SU-DHL-6 (cell line): Measurements from ENCODE around the gene RRAS2.

ENCODE experiments used
- H2AFZ ChIP-seq: fragments of 200-600 bp; sonication (generic); 2 replicates; pipeline ENCODE4 v1.6.1; 2014; ENCODE audit warnings: low read depth, mild to moderate bottlenecking, moderate library complexity, mixed read lengths, antibody characterized with exemption, low read length; ENCODE audit not compliant: severe bottlenecking
- H3F3A ChIP-seq: fragments of 200-600 bp; shearing (Covaris generic); 2 replicates; pipeline ENCODE4 v1.6.0; 2016; ENCODE audit warnings: antibody characterized with exemption, mild to moderate bottlenecking; ENCODE audit not compliant: insufficient read depth
- H3K27ac ChIP-seq: fragments of 200-600 bp; sonication (generic); 2 replicates; pipeline ENCODE4 v1.5.1; 2016; ENCODE audit warnings: low read depth, mild to moderate bottlenecking, low read length, moderate library complexity, mixed read lengths
- H3K27me3 ChIP-seq: fragments of 200-600 bp; sonication (generic), shearing (Covaris generic); 2 replicates; pipeline ENCODE4 v1.6.0; 2014; ENCODE audit warnings: mild to moderate bottlenecking, low read length
- H3K36me3 ChIP-seq: fragments of 200-600 bp; sonication (generic); 2 replicates; pipeline ENCODE4 v1.6.1; 2014; ENCODE audit warnings: mild to moderate bottlenecking, low read length, mixed read lengths
- H3K4me2 ChIP-seq: fragments of 300-600, 200-600 bp; shearing (Covaris generic), sonication (generic); 2 replicates; pipeline ENCODE4 v1.6.0; 2014; ENCODE audit warnings: low read length, low read depth, mild to moderate bottlenecking; ENCODE audit not compliant: poor library complexity, severe bottlenecking
- H3K4me3 ChIP-seq: fragments of 200-600 bp; sonication (generic); 2 replicates; pipeline ENCODE4 v1.5.1; 2014; ENCODE audit warnings: antibody characterized with exemption, low read length, mild to moderate bottlenecking, mixed read lengths; ENCODE audit not compliant: insufficient read depth, poor library complexity, severe bottlenecking
- H3K79me2 ChIP-seq: fragments of 200-600 bp; sonication (generic); 2 replicates; pipeline ENCODE4 v1.6.1; 2014; ENCODE audit warnings: mild to moderate bottlenecking, low read length, moderate library complexity; ENCODE audit not compliant: insufficient read depth
- H3K9ac ChIP-seq: fragments of 200-600 bp; sonication (generic); 2 replicates; pipeline ENCODE4 v1.7.0; 2014; ENCODE audit warnings: mild to moderate bottlenecking, low read length
- H3K9me2 ChIP-seq: fragments of 200-600 bp; sonication (generic); replicated peaks from 2 replicates; pipeline ENCODE4 v1.6.1; 2014; ENCODE audit warnings: low read length; ENCODE audit not compliant: insufficient read depth
- H3K9me3 ChIP-seq: fragments of 200-600 bp; sonication (generic); 2 replicates; pipeline ENCODE4 v1.6.1; 2014; ENCODE audit warnings: low read length, mixed read lengths; ENCODE audit not compliant: insufficient read depth
- H4K20me1 ChIP-seq: fragments of 200-600 bp; sonication (generic); 2 replicates; pipeline ENCODE4 v1.6.1; 2014; ENCODE audit warnings: low read depth, mild to moderate bottlenecking, antibody characterized with exemption, low read length, moderate library complexity, mixed read lengths
- EZH2phosphoT487 ChIP-seq: fragments of 200-600 bp; sonication (generic), shearing (Covaris generic); conservative IDR thresholded peaks from 2 replicates; pipeline ENCODE4 v1.6.1; 2018; ENCODE audit warnings: mild to moderate bottlenecking, antibody characterized with exemption, low read length, moderate library complexity, mixed read lengths
- TF ChIP-seq, protein P1 (sequence below): fragments of 200-600 bp; sonication (generic); IDR thresholded peaks from one replicate; pipeline ENCODE4 v1.5.1; 2017; ENCODE audit warnings: antibody characterized with exemption, mild to moderate bottlenecking, low read length, moderate library complexity; ENCODE audit not compliant: insufficient read depth, poor library complexity, severe bottlenecking

RRAS2 gene

DNA sequence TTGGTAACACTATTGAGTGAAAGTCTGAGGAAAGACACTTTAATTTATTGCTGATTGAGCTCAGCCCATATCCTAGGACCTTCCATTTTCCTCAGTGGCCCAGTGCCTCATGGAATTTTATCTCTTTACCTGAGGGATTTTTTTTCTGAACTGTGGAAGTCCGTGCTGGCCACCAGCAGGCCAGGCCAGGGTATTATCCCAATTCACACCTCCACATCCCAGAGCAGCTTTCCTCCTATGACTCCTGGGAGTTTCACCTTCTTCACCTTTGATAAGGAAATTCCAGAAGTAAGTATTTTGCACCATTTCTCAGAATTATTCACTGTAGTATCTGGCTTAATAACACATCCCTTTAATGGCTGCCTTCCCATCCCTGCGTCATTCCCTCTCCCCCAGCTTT is 13.0 kb upstream of the RRAS2 start:
- Histone ChIP-seq H3K9me3 (no peaks in the 10 kb centered on the region), H3K9me2 (no peaks in the 10 kb centered on the region), H3K27ac (no peak overlapping the region), H3K79me2 (no peaks in the 10 kb centered on the region), H4K20me1 (no peaks in the 10 kb centered on the region), H3K9ac (no peak overlapping the region), H3K36me3 (no peaks in the 10 kb centered on the region), H3K4me2 (no peak overlapping the region), H3K27me3 (no peaks in the 10 kb centered on the region), H3K4me3 (no peak overlapping the region), H2AFZ (no peak overlapping the region), H3F3A (no peaks in the 10 kb centered on the region; the same call in 1 of the 2 replicates)
- TF ChIP-seq EZH2phosphoT487, result no peak
- TF ChIP-seq, protein P1, sequence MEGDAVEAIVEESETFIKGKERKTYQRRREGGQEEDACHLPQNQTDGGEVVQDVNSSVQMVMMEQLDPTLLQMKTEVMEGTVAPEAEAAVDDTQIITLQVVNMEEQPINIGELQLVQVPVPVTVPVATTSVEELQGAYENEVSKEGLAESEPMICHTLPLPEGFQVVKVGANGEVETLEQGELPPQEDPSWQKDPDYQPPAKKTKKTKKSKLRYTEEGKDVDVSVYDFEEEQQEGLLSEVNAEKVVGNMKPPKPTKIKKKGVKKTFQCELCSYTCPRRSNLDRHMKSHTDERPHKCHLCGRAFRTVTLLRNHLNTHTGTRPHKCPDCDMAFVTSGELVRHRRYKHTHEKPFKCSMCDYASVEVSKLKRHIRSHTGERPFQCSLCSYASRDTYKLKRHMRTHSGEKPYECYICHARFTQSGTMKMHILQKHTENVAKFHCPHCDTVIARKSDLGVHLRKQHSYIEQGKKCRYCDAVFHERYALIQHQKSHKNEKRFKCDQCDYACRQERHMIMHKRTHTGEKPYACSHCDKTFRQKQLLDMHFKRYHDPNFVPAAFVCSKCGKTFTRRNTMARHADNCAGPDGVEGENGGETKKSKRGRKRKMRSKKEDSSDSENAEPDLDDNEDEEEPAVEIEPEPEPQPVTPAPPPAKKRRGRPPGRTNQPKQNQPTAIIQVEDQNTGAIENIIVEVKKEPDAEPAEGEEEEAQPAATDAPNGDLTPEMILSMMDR, result no peak

DNA sequence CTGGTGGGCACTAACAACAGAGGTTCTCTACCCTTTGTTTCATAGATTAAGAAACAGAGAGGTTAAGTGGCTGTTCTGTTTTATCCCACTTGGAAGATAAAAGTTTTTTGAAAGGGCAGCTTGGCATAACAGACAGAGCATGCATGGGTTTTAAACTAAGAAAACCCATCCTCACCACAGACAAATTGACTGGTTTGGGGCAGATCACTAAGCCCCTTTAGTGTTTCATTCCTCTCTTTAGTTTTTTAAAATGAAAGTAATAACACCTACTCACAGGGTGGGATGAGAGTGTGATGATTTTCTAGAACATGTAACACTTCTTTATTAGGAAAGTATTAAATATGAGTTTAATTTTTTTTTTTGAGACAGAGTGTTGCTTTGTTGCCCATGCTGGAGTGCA is 12.3 kb upstream of the RRAS2 start:
- H3K9me2 ChIP-seq, result no peaks in the 10 kb centered on the region
- no peak overlapping the region for H3K27ac ChIP-seq
- H3F3A ChIP-seq, result no peaks in the 10 kb centered on the region; the same call in 1 of the 2 replicates
- H3K27me3 ChIP-seq, result no peaks in the 10 kb centered on the region
- no peaks in the 10 kb centered on the region for H4K20me1 ChIP-seq
- H2AFZ ChIP-seq, result no peak overlapping the region
- no peak for TF ChIP-seq EZH2phosphoT487
- no peaks in the 10 kb centered on the region for H3K36me3 ChIP-seq
- no peaks in the 10 kb centered on the region for H3K9me3 ChIP-seq
- no peak overlapping the region for H3K4me3 ChIP-seq
- H3K4me2 ChIP-seq, result no peak overlapping the region
- no peak overlapping the region for H3K9ac ChIP-seq
- H3K79me2 ChIP-seq, result no peaks in the 10 kb centered on the region

DNA sequence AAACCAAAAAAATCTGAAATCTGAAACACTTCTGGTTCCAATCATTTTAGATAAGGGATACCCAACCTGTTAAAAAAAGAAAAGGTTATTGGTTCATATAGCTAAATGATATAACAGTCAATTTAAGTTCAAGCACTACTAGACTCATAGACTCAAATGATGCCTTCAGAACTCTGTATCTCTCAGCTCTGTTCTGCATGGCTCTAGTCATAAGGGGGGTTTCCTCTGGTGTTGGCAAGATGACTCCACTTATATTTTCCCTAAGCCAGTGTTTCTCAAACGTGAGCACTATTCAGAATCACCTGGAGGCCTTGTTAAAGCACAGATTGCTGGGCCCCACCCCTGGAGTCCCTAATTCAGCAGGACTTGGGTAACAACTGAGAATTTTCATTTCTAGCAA is 11.5 kb upstream of the RRAS2 start:
- TF ChIP-seq, protein P1, result no peak
- no peak for TF ChIP-seq EZH2phosphoT487
- H3K4me2 ChIP-seq, result no peak overlapping the region

DNA sequence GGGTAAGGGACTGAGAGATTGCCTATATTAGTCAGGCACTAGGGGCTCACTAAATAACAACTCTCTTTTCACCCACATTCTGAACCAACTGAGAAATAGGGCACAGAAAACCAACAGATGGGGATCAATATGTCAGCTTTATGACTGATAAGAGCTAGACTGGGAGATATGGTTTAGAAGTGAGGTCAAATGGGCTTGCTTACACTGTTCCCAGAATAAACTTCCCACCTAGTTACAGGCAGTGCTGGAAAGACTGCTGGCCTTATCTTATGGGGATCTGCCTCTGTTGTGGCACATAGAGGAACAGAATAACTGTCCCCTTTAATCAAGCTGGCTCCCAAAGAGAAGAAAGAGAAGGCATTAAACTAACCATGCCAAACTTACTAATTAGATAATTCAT is 10.6 kb upstream of the RRAS2 start:
- no peaks in the 10 kb centered on the region for H3K9me3 ChIP-seq
- no peaks in the 10 kb centered on the region for H3K9me2 ChIP-seq
- H2AFZ ChIP-seq, result no peak overlapping the region
- H3K27me3 ChIP-seq, result no peaks in the 10 kb centered on the region
- TF ChIP-seq EZH2phosphoT487, result no peak
- TF ChIP-seq, protein P1, result no peak
- H3K9ac ChIP-seq, result no peak overlapping the region
- H3K36me3 ChIP-seq, result no peaks in the 10 kb centered on the region
- H3F3A ChIP-seq, result no peaks in the 10 kb centered on the region; the same call in 1 of the 2 replicates
- H3K27ac ChIP-seq, result no peak overlapping the region
- no peak overlapping the region for H3K4me3 ChIP-seq
- no peaks in the 10 kb centered on the region for H4K20me1 ChIP-seq
- H3K4me2 ChIP-seq, result no peak overlapping the region
- no peaks in the 10 kb centered on the region for H3K79me2 ChIP-seq

More for the DNA sequence above, 11.5 kb upstream of the RRAS2 start:
- Histone ChIP-seq H3K4me3 (no peak overlapping the region), H3K9me2 (no peaks in the 10 kb centered on the region), H3K27ac (no peak overlapping the region), H4K20me1 (no peaks in the 10 kb centered on the region), H3K36me3 (no peaks in the 10 kb centered on the region), H2AFZ (no peak overlapping the region), H3K9me3 (no peaks in the 10 kb centered on the region), H3F3A (no peaks in the 10 kb centered on the region; the same call in 1 of the 2 replicates), H3K79me2 (no peaks in the 10 kb centered on the region), H3K27me3 (no peaks in the 10 kb centered on the region), H3K9ac (no peak overlapping the region)
